Bronchial epithelial cell (primary cell): ENCODE data around the gene RCC2. TPM values are rescaled to one million over a fixed set of nuclear protein-coding genes. Genes with fewer than 3 reads are reported as not detected.
"Not testable (repeated sequence)": the region's sequence is repeated elsewhere in the genome, so short reads cannot be mapped to it uniquely, and the experiment has no call there.

Experiments used
- DNase-seq: peaks from one replicate; pipeline ENCODE4 v3.0.0-alpha.2; 2010; ENCODE audit warnings: low read depth
- FAIRE-seq: peaks from 2 replicates; lab custom pipeline; 2011; peaks lifted over from hg19 to GRCh38; lab: Jason Lieb, UNC
- H3K27me3 ChIP-seq: 2 replicates; pipeline ENCODE4 v1.5.1; 2011; ENCODE audit warnings: low read length; ENCODE audit not compliant: control insufficient read depth, insufficient read depth
- H3K36me3 ChIP-seq: 2 replicates; pipeline ENCODE4 v1.5.1; 2011; ENCODE audit warnings: low read length; ENCODE audit not compliant: control insufficient read depth, insufficient read depth
- H3K4me3 ChIP-seq: 2 replicates; pipeline ENCODE4 v1.5.1; 2011; ENCODE audit warnings: mild to moderate bottlenecking, low read depth, low read length, control low read depth
- CTCF ChIP-seq: IDR thresholded peaks from 2 replicates; pipeline ENCODE4 v1.5.1; 2011; ENCODE audit warnings: mild to moderate bottlenecking, moderate library complexity, low read length, control low read depth, inconsistent platforms; ENCODE audit not compliant: insufficient read depth, severe bottlenecking
- total RNA-seq: library from RNA; depleted of rRNA; stranded (reverse); fragments of >200 nt; gene quantifications from 2 replicates; pipeline ENCODE4 v1.2.1, GENCODE V29; 2014

RCC2 gene
- 135 and 152 TPM in 2 replicates for total RNA-seq

- peak; percentile 72 for DNase-seq
- no peak for TF ChIP-seq CTCF
Observed at GRCh38 chr1:17439250-17440073, at the start of gene RCC2. TSS of gene RCC2 (minus strand) at chr1:17439677. CDS start at chr1:17438514, 1,163 bp downstream.

GRCh38 chr1:17486242-17486641, 46.8 kb upstream of the RCC2 start:
- no peak for FAIRE-seq

More at GRCh38 chr1:17439250-17440073, at the start of gene RCC2:
- no peaks in the 10 kb centered on the region for H3K27me3 ChIP-seq
- peak within 1 kb of the TSS; percentile 78 for H3K4me3 ChIP-seq
- FAIRE-seq, result no peak
- H3K36me3 ChIP-seq, result peaks cover 10% of the 10 kb centered on the region

DNA sequence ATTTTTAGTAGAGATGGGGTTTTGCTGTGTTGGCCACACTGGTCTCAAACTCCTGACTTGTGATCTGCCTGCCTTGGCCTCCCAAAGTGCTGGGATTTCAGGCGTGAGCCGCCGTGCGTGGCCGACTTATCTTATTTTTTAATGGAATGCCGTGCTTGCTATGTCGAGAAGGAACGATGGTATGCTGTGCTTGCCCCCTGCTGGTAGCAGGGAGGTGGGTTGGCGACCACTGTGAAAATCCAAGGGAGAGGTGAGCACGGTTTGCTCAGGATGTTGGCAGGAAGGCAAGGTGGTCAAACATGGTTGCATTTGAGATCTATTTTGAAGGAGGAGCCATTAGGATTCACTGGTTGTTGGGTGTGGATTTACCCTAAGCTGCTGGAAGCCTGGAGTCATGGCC, 45.8 kb upstream of the RCC2 start:
- Histone ChIP-seq H3K4me3 (no peak overlapping the region), H3K36me3 (no peaks in the 10 kb centered on the region), H3K27me3 (no peaks in the 10 kb centered on the region)
- FAIRE-seq, result no peak
- peak; percentile 60 for TF ChIP-seq CTCF
- DNase-seq, result peak; percentile 19

More at GRCh38 chr1:17486242-17486641, 46.8 kb upstream of the RCC2 start:
- no peak for TF ChIP-seq CTCF
- H3K27me3 ChIP-seq, result no peaks in the 10 kb centered on the region
- no peak overlapping the region for H3K4me3 ChIP-seq
- no peaks in the 10 kb centered on the region for H3K36me3 ChIP-seq
- DNase-seq, result no peak

- not testable (repeated sequence) for FAIRE-seq
Observed at GRCh38 chr1:17481981-17482380, 42.5 kb upstream of the RCC2 start.

GRCh38 chr1:17480846-17481245, 41.4 kb upstream of the RCC2 start:
- Histone ChIP-seq H3K36me3 (no peaks in the 10 kb centered on the region), H3K27me3 (no peaks in the 10 kb centered on the region), H3K4me3 (no peak overlapping the region)
- DNase-seq (no peak), FAIRE-seq (no peak)
- no peak for TF ChIP-seq CTCF

More at GRCh38 chr1:17481981-17482380, 42.5 kb upstream of the RCC2 start:
- not testable (repeated sequence) for DNase-seq, H3K27me3 ChIP-seq, H3K36me3 ChIP-seq, H3K4me3 ChIP-seq

GRCh38 chr1:17475752-17476151, 36.3 kb upstream of the RCC2 start:
- no peak for TF ChIP-seq CTCF

DNA sequence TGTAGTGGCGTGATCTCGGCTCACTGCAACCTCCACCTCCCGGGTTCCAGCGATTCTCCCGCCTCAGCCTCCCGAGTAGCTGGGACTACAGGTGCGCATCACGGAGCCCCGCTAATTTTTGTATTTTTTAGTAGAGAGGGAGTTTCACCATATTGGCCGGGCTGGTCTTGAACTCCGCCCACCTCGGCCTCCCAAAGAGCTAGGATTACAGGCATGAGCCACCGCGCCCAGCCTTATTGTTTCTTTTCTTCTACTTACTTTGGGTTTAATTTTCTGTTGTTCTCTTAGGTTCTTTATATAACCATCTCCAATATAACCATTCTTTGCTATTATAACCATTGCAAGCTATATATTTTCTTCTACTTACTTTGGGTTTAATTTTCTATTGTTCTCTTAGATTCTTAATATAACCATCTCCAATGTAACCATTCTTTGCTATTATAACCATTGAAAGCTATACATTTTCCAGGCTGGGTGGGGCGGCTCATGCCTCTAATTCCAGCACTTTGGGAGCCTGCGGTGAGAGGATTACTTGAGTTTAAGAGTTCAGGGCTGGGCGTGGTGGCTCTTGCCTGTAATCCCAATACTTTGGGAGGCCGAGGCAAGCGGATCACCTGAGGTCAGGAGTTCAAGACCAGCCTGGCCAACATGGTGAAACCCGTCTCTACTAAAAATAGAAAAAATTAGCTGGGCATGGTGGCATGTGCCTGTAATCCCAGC, 35.5 kb upstream of the RCC2 start:
- not testable (repeated sequence) for H3K4me3 ChIP-seq, H3K36me3 ChIP-seq, H3K27me3 ChIP-seq, DNase-seq, FAIRE-seq

More at GRCh38 chr1:17475752-17476151, 36.3 kb upstream of the RCC2 start:
- DNase-seq (peak; percentile 95), FAIRE-seq (no peak)
- no peak overlapping the region for H3K4me3 ChIP-seq
- no peaks in the 10 kb centered on the region for H3K27me3 ChIP-seq
- no peaks in the 10 kb centered on the region for H3K36me3 ChIP-seq
